ENCODE data around the gene FUZ.

- TF ChIP-seq CTCF (IDR thresholded peaks at IDR 0.05) (no peak), POLR2A (IDR thresholded peaks at IDR 0.05) (no peak)
Measured at GRCh38 chr19:49829721-49830120, 16.6 kb upstream of the FUZ start.
